H9 (cell line): ENCODE measurements around the gene CMTM2. TPM values are rescaled to one million over a fixed set of nuclear protein-coding genes. Genes with fewer than 3 reads are reported as not detected.
A peak's percentile ranks its signal among the peaks of the same experiment; 100 is the strongest.

Experiments
- DNase-seq: peaks from one replicate; pipeline ENCODE4 v3.0.0-alpha.2; 2017
- H2AFZ ChIP-seq: one replicate; pipeline ENCODE4 v1.6.1; 2013; ENCODE audit warnings: mild to moderate bottlenecking, low read length, control low read depth, moderate library complexity
- H2AK5ac ChIP-seq: 2 replicates; pipeline ENCODE4 v1.6.1; 2013; ENCODE audit warnings: low read length, control low read depth, mixed read lengths; ENCODE audit not compliant: insufficient read length
- H2BK120ac ChIP-seq: one replicate; pipeline ENCODE4 v1.6.1; 2013; ENCODE audit warnings: low read depth, mild to moderate bottlenecking, low read length, control low read depth, inconsistent platforms; ENCODE audit not compliant: poor library complexity, severe bottlenecking
- H2BK12ac ChIP-seq: 2 replicates; pipeline ENCODE4 v1.6.1; 2013; ENCODE audit warnings: low read length, control low read depth, mixed read lengths, low read depth; ENCODE audit not compliant: insufficient read length
- H2BK15ac ChIP-seq: 2 replicates; pipeline ENCODE4 v1.6.1; 2013; ENCODE audit warnings: low read depth, low read length, control low read depth
- H2BK20ac ChIP-seq: one replicate; pipeline ENCODE4 v1.6.1; 2013; ENCODE audit warnings: low read depth, mild to moderate bottlenecking, low read length, control low read depth, inconsistent platforms; ENCODE audit not compliant: poor library complexity, severe bottlenecking
- H2BK5ac ChIP-seq: 2 replicates; pipeline ENCODE4 v1.6.1; 2013; ENCODE audit warnings: low read length, control low read depth, mixed read lengths; ENCODE audit not compliant: insufficient read length
- H3K14ac ChIP-seq: 2 replicates; pipeline ENCODE4 v1.6.1; 2013; ENCODE audit warnings: low read length, control low read depth; ENCODE audit not compliant: insufficient read depth
- H3K18ac ChIP-seq: 2 replicates; pipeline ENCODE4 v1.6.1; 2013; ENCODE audit warnings: low read depth, mild to moderate bottlenecking, mixed read lengths, low read length, control low read depth; ENCODE audit not compliant: insufficient read length
- H3K23ac ChIP-seq: 2 replicates; pipeline ENCODE4 v1.6.1; 2013; ENCODE audit warnings: low read length, control low read depth, mixed read lengths, low read depth; ENCODE audit not compliant: insufficient read length
- H3K23me2 ChIP-seq: 2 replicates; pipeline ENCODE4 v1.6.1; 2013; ENCODE audit warnings: low read depth, mild to moderate bottlenecking, mixed read lengths, low read length, control low read depth; ENCODE audit not compliant: insufficient read length, poor library complexity, severe bottlenecking
- H3K27ac ChIP-seq: 2 replicates; pipeline ENCODE4 v1.5.1; 2013; ENCODE audit warnings: low read length, control low read depth, mixed read lengths, low read depth; ENCODE audit not compliant: insufficient read length
- H3K27me3 ChIP-seq: 2 replicates; pipeline ENCODE4 v1.6.1; 2013; ENCODE audit warnings: low read length, control low read depth, inconsistent platforms; ENCODE audit not compliant: insufficient read depth
- H3K4ac ChIP-seq: 2 replicates; pipeline ENCODE4 v1.6.1; 2013; ENCODE audit warnings: low read depth, mild to moderate bottlenecking, control low read depth, inconsistent platforms, low read length, moderate library complexity
- H3K4me1 ChIP-seq: 2 replicates; pipeline ENCODE4 v1.6.1; 2013; ENCODE audit warnings: low read length, control low read depth, inconsistent platforms; ENCODE audit not compliant: insufficient read depth
- H3K4me2 ChIP-seq: 2 replicates; pipeline ENCODE4 v1.6.1; 2013; ENCODE audit warnings: low read length, control low read depth, mixed read lengths; ENCODE audit not compliant: insufficient read length, insufficient read depth
- H3K56ac ChIP-seq: 2 replicates; pipeline ENCODE4 v1.6.1; 2013; ENCODE audit warnings: low read depth, mild to moderate bottlenecking, mixed read lengths, low read length, control low read depth; ENCODE audit not compliant: insufficient read length
- H3K79me1 ChIP-seq: 2 replicates; pipeline ENCODE4 v1.6.1; 2013; ENCODE audit warnings: low read depth, mild to moderate bottlenecking, moderate library complexity, low read length, control low read depth, inconsistent platforms; ENCODE audit not compliant: insufficient read depth, poor library complexity, severe bottlenecking
- H3K79me2 ChIP-seq: 2 replicates; pipeline ENCODE4 v1.6.1; 2013; ENCODE audit warnings: low read length, control low read depth, inconsistent platforms; ENCODE audit not compliant: insufficient read depth
- H3K9ac ChIP-seq: 2 replicates; pipeline ENCODE4 v1.6.1; 2013; ENCODE audit warnings: low read length, control low read depth, mixed read lengths; ENCODE audit not compliant: insufficient read length; ENCODE audit errors: extremely low read depth
- H3K9me3 ChIP-seq: one replicate; pipeline ENCODE4 v1.6.1; 2013; ENCODE audit warnings: low read depth, low read length, inconsistent platforms; ENCODE audit not compliant: control insufficient read depth
- H3T11ph ChIP-seq: one replicate; pipeline ENCODE4 v1.6.1; 2013; ENCODE audit warnings: mild to moderate bottlenecking, low read length, control low read depth, inconsistent platforms
- H4K20me1 ChIP-seq: one replicate; pipeline ENCODE4 v1.6.1; 2013; ENCODE audit not compliant: control insufficient read depth, insufficient read length, insufficient read depth
- H4K5ac ChIP-seq: 2 replicates; pipeline ENCODE4 v1.6.1; 2013; ENCODE audit warnings: low read depth, mild to moderate bottlenecking, mixed read lengths, low read length, control low read depth; ENCODE audit not compliant: insufficient read length
- H4K8ac ChIP-seq: replicated peaks from 2 replicates; pipeline ENCODE4 v1.6.1; 2013; ENCODE audit warnings: low read length, control low read depth, mixed read lengths, low read depth; ENCODE audit not compliant: insufficient read length
- H4K91ac ChIP-seq: 2 replicates; pipeline ENCODE4 v1.6.1; 2013; ENCODE audit warnings: low read depth, mild to moderate bottlenecking, moderate library complexity, mixed read lengths, low read length, control low read depth; ENCODE audit not compliant: insufficient read length
- H3K27ac Mint-ChIP-seq, 3 experiments: 2 replicates in 2 of 3; 3 replicates in 1 of 3; pipeline ENCODE4 v1.8.0; 2020 to 2021; ENCODE audit warnings: mixed read lengths in 3 of 3, mild to moderate bottlenecking in 1 of 3, moderate library complexity in 1 of 3
- H3K27me3 Mint-ChIP-seq: 2 replicates; pipeline ENCODE4 v1.8.0; 2021; ENCODE audit warnings: low read depth, mild to moderate bottlenecking, moderate library complexity, mixed read lengths
- H3K36me3 Mint-ChIP-seq, 3 experiments: 2 replicates in 2 of 3; 3 replicates in 1 of 3; pipeline ENCODE4 v1.8.0; 2020 to 2021; ENCODE audit warnings: low read depth in 3 of 3, mixed read lengths in 3 of 3; ENCODE audit not compliant: insufficient read depth in 1 of 3
- H3K4me1 Mint-ChIP-seq, 2 experiments: 2 replicates each; pipeline ENCODE4 v1.8.0; 2020; ENCODE audit warnings: mixed read lengths in 2 of 2
- H3K4me3 Mint-ChIP-seq, 2 experiments: 2 replicates in 1 of 2; 3 replicates in 1 of 2; pipeline ENCODE4 v1.8.0; 2020 to 2021; ENCODE audit warnings: mild to moderate bottlenecking in 2 of 2, mixed read lengths in 2 of 2, moderate library complexity in 1 of 2
- H3K9me3 Mint-ChIP-seq, 2 experiments: 2 replicates in 1 of 2; 3 replicates in 1 of 2; pipeline ENCODE4 v1.8.0; 2020; ENCODE audit warnings: mild to moderate bottlenecking in 2 of 2, mixed read lengths in 2 of 2, moderate library complexity in 1 of 2
- CTCF ChIP-seq: fragments of 200-600 bp; sonication (generic); conservative IDR thresholded peaks from 3 replicates; pipeline ENCODE4 v1.8.0; 2021; ENCODE audit warnings: antibody characterized with exemption, mild to moderate bottlenecking
- WGBS: extraction: QIAGEN DNeasy Blood & Tissue Kit; methylation state at CpG from one replicate; pipeline ENCODE4 v1.1.7; 2013; ENCODE audit warnings: missing lambda C conversion rate, low lambda C conversion rate, mixed read lengths; ENCODE audit not compliant: insufficient read length; ENCODE audit errors: extremely low coverage; 5-methylcytosine and 5-hydroxymethylcytosine counted together
- total RNA-seq: library from RNA; stranded (reverse); gene quantifications from 2 replicates; pipeline ENCODE4 v1.2.1, GENCODE V29; 2021

The CMTM2 gene
- total RNA-seq, 1 experiment from 2014 or later, result not detected

- Histone ChIP-seq H3K27ac (no peak overlapping the region), H3K9ac (no peak overlapping the region), H3K27me3 (no peaks in the 10 kb centered on the region; the same call in 1 of the 2 replicates), H4K20me1 (no peaks in the 10 kb centered on the region), H4K5ac (no peak overlapping the region), H3K79me1 (no peaks in the 10 kb centered on the region), H2BK12ac (no peak overlapping the region), H3T11ph (no peak overlapping the region), H3K9me3 (no peaks in the 10 kb centered on the region), H2BK120ac (no peak overlapping the region), H3K79me2 (no peaks in the 10 kb centered on the region), H3K4me2 (no peak overlapping the region), H3K56ac (no peak overlapping the region), H3K4ac (no peak overlapping the region), H2AFZ (no peak overlapping the region), H3K18ac (no peak overlapping the region), H2BK15ac (no peak overlapping the region), H2AK5ac (no peak overlapping the region), H4K91ac (no peak overlapping the region), H3K4me1 (no peaks in the 10 kb centered on the region), H2BK20ac (no peak overlapping the region), H3K14ac (no peak overlapping the region), H3K23ac (no peak overlapping the region), H3K23me2 (no peaks in the 10 kb centered on the region), H2BK5ac (no peak overlapping the region), H4K8ac (no peak overlapping the region)
- Mint-ChIP-seq H3K4me1 (peaks cover 0 to 3% of the 10 kb centered on the region in 2 experiments; a peak in 1 of 4 replicates), H3K27ac (peak overlapping the region in 1 of 3 experiments; percentile 17; a peak in 1 of 7 replicates), H3K36me3 (peaks cover under 1 to 1% (median 1%) of the 10 kb centered on the region in 3 experiments; a peak in 4 of 7 replicates), H3K27me3 (peaks cover 4% of the 10 kb centered on the region), H3K9me3 (no peaks in the 10 kb centered on the region), H3K4me3 (no peak overlapping the region)
- no peak for TF ChIP-seq CTCF
- no CpG with 5 or more reads among the region's 2 CpGs for WGBS
- no peak for DNase-seq
These were observed 6.9 kb upstream of the CMTM2 start for GRCh38 chr16:66572356-66572755.
